H9 (cell line): ENCODE results near the gene BTBD8. TPM values are rescaled to one million over a fixed set of nuclear protein-coding genes. Genes with fewer than 3 reads are reported as not detected.

Source experiments
- DNase-seq: peaks from one replicate; pipeline ENCODE4 v3.0.0-alpha.2; 2017
- H2AFZ ChIP-seq: one replicate; pipeline ENCODE4 v1.6.1; 2013; ENCODE audit warnings: mild to moderate bottlenecking, low read length, control low read depth, moderate library complexity
- H2AK5ac ChIP-seq: 2 replicates; pipeline ENCODE4 v1.6.1; 2013; ENCODE audit warnings: low read length, control low read depth, mixed read lengths; ENCODE audit not compliant: insufficient read length
- H2BK120ac ChIP-seq: one replicate; pipeline ENCODE4 v1.6.1; 2013; ENCODE audit warnings: low read depth, mild to moderate bottlenecking, low read length, control low read depth, inconsistent platforms; ENCODE audit not compliant: poor library complexity, severe bottlenecking
- H2BK12ac ChIP-seq: 2 replicates; pipeline ENCODE4 v1.6.1; 2013; ENCODE audit warnings: low read length, control low read depth, mixed read lengths, low read depth; ENCODE audit not compliant: insufficient read length
- H2BK15ac ChIP-seq: 2 replicates; pipeline ENCODE4 v1.6.1; 2013; ENCODE audit warnings: low read depth, low read length, control low read depth
- H2BK20ac ChIP-seq: one replicate; pipeline ENCODE4 v1.6.1; 2013; ENCODE audit warnings: low read depth, mild to moderate bottlenecking, low read length, control low read depth, inconsistent platforms; ENCODE audit not compliant: poor library complexity, severe bottlenecking
- H2BK5ac ChIP-seq: 2 replicates; pipeline ENCODE4 v1.6.1; 2013; ENCODE audit warnings: low read length, control low read depth, mixed read lengths; ENCODE audit not compliant: insufficient read length
- H3K14ac ChIP-seq: 2 replicates; pipeline ENCODE4 v1.6.1; 2013; ENCODE audit warnings: low read length, control low read depth; ENCODE audit not compliant: insufficient read depth
- H3K18ac ChIP-seq: 2 replicates; pipeline ENCODE4 v1.6.1; 2013; ENCODE audit warnings: low read depth, mild to moderate bottlenecking, mixed read lengths, low read length, control low read depth; ENCODE audit not compliant: insufficient read length
- H3K23ac ChIP-seq: 2 replicates; pipeline ENCODE4 v1.6.1; 2013; ENCODE audit warnings: low read length, control low read depth, mixed read lengths, low read depth; ENCODE audit not compliant: insufficient read length
- H3K23me2 ChIP-seq: 2 replicates; pipeline ENCODE4 v1.6.1; 2013; ENCODE audit warnings: low read depth, mild to moderate bottlenecking, mixed read lengths, low read length, control low read depth; ENCODE audit not compliant: insufficient read length, poor library complexity, severe bottlenecking
- H3K27ac ChIP-seq: 2 replicates; pipeline ENCODE4 v1.5.1; 2013; ENCODE audit warnings: low read length, control low read depth, mixed read lengths, low read depth; ENCODE audit not compliant: insufficient read length
- H3K27me3 ChIP-seq: 2 replicates; pipeline ENCODE4 v1.6.1; 2013; ENCODE audit warnings: low read length, control low read depth, inconsistent platforms; ENCODE audit not compliant: insufficient read depth
- H3K4ac ChIP-seq: 2 replicates; pipeline ENCODE4 v1.6.1; 2013; ENCODE audit warnings: low read depth, mild to moderate bottlenecking, control low read depth, inconsistent platforms, low read length, moderate library complexity
- H3K4me1 ChIP-seq: 2 replicates; pipeline ENCODE4 v1.6.1; 2013; ENCODE audit warnings: low read length, control low read depth, inconsistent platforms; ENCODE audit not compliant: insufficient read depth
- H3K4me2 ChIP-seq: 2 replicates; pipeline ENCODE4 v1.6.1; 2013; ENCODE audit warnings: low read length, control low read depth, mixed read lengths; ENCODE audit not compliant: insufficient read length, insufficient read depth
- H3K56ac ChIP-seq: 2 replicates; pipeline ENCODE4 v1.6.1; 2013; ENCODE audit warnings: low read depth, mild to moderate bottlenecking, mixed read lengths, low read length, control low read depth; ENCODE audit not compliant: insufficient read length
- H3K79me1 ChIP-seq: 2 replicates; pipeline ENCODE4 v1.6.1; 2013; ENCODE audit warnings: low read depth, mild to moderate bottlenecking, moderate library complexity, low read length, control low read depth, inconsistent platforms; ENCODE audit not compliant: insufficient read depth, poor library complexity, severe bottlenecking
- H3K79me2 ChIP-seq: 2 replicates; pipeline ENCODE4 v1.6.1; 2013; ENCODE audit warnings: low read length, control low read depth, inconsistent platforms; ENCODE audit not compliant: insufficient read depth
- H3K9ac ChIP-seq: 2 replicates; pipeline ENCODE4 v1.6.1; 2013; ENCODE audit warnings: low read length, control low read depth, mixed read lengths; ENCODE audit not compliant: insufficient read length; ENCODE audit errors: extremely low read depth
- H3K9me3 ChIP-seq: one replicate; pipeline ENCODE4 v1.6.1; 2013; ENCODE audit warnings: low read depth, low read length, inconsistent platforms; ENCODE audit not compliant: control insufficient read depth
- H3T11ph ChIP-seq: one replicate; pipeline ENCODE4 v1.6.1; 2013; ENCODE audit warnings: mild to moderate bottlenecking, low read length, control low read depth, inconsistent platforms
- H4K20me1 ChIP-seq: one replicate; pipeline ENCODE4 v1.6.1; 2013; ENCODE audit not compliant: control insufficient read depth, insufficient read length, insufficient read depth
- H4K5ac ChIP-seq: 2 replicates; pipeline ENCODE4 v1.6.1; 2013; ENCODE audit warnings: low read depth, mild to moderate bottlenecking, mixed read lengths, low read length, control low read depth; ENCODE audit not compliant: insufficient read length
- H4K8ac ChIP-seq: replicated peaks from 2 replicates; pipeline ENCODE4 v1.6.1; 2013; ENCODE audit warnings: low read length, control low read depth, mixed read lengths, low read depth; ENCODE audit not compliant: insufficient read length
- H4K91ac ChIP-seq: 2 replicates; pipeline ENCODE4 v1.6.1; 2013; ENCODE audit warnings: low read depth, mild to moderate bottlenecking, moderate library complexity, mixed read lengths, low read length, control low read depth; ENCODE audit not compliant: insufficient read length
- H3K27ac Mint-ChIP-seq, 3 experiments: 2 replicates in 2 of 3; 3 replicates in 1 of 3; pipeline ENCODE4 v1.8.0; 2020 to 2021; ENCODE audit warnings: mixed read lengths in 3 of 3, mild to moderate bottlenecking in 1 of 3, moderate library complexity in 1 of 3
- H3K27me3 Mint-ChIP-seq: 2 replicates; pipeline ENCODE4 v1.8.0; 2021; ENCODE audit warnings: low read depth, mild to moderate bottlenecking, moderate library complexity, mixed read lengths
- H3K36me3 Mint-ChIP-seq, 3 experiments: 2 replicates in 2 of 3; 3 replicates in 1 of 3; pipeline ENCODE4 v1.8.0; 2020 to 2021; ENCODE audit warnings: low read depth in 3 of 3, mixed read lengths in 3 of 3; ENCODE audit not compliant: insufficient read depth in 1 of 3
- H3K4me1 Mint-ChIP-seq, 2 experiments: 2 replicates each; pipeline ENCODE4 v1.8.0; 2020; ENCODE audit warnings: mixed read lengths in 2 of 2
- H3K4me3 Mint-ChIP-seq, 2 experiments: 2 replicates in 1 of 2; 3 replicates in 1 of 2; pipeline ENCODE4 v1.8.0; 2020 to 2021; ENCODE audit warnings: mild to moderate bottlenecking in 2 of 2, mixed read lengths in 2 of 2, moderate library complexity in 1 of 2
- H3K9me3 Mint-ChIP-seq, 2 experiments: 2 replicates in 1 of 2; 3 replicates in 1 of 2; pipeline ENCODE4 v1.8.0; 2020; ENCODE audit warnings: mild to moderate bottlenecking in 2 of 2, mixed read lengths in 2 of 2, moderate library complexity in 1 of 2
- CTCF ChIP-seq: fragments of 200-600 bp; sonication (generic); conservative IDR thresholded peaks from 3 replicates; pipeline ENCODE4 v1.8.0; 2021; ENCODE audit warnings: antibody characterized with exemption, mild to moderate bottlenecking
- whole genome bisulfite sequencing: extraction: QIAGEN DNeasy Blood & Tissue Kit; methylation state at CpG from one replicate; pipeline ENCODE4 v1.1.7; 2013; ENCODE audit warnings: missing lambda C conversion rate, low lambda C conversion rate, mixed read lengths; ENCODE audit not compliant: insufficient read length; ENCODE audit errors: extremely low coverage; 5-methylcytosine and 5-hydroxymethylcytosine counted together
- total RNA-seq: library from RNA; stranded (reverse); gene quantifications from 2 replicates; pipeline ENCODE4 v1.2.1, GENCODE V29; 2021

BTBD8 gene
- total RNA-seq, 1 experiment from 2014 or later, result 1.4 TPM

DNA sequence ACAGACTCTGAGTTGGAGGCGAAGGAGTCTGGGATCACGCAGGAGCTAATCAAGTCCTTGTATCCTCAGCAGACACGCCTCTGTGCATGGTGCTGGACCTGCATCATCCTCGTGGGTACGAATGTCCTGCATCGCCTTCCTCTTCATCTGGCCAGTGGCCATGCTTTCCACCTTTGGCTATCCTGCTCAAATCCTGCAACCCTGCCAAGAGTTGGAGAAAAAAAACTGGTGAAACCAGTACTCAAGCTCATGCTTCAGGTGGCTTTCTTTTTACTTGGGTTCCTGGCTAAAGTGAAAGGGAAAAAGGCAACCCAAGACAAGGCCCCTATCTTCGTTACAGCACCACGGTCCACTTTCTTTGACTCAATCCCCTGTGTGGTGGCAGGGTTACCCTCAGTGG lies 13.8 kb upstream of the BTBD8 start:
- Mint-ChIP-seq H3K36me3 (no peaks in the 10 kb centered on the region), H3K9me3 (peaks cover 0 to 6% of the 10 kb centered on the region in 2 experiments; a peak in 1 of 5 replicates), H3K27ac (no peak overlapping the region), H3K4me3 (no peak overlapping the region), H3K27me3 (no peaks in the 10 kb centered on the region), H3K4me1 (peaks cover 5 to 8% of the 10 kb centered on the region in 2 experiments)
- no peaks in the 10 kb centered on the region for H3K27me3 ChIP-seq
- H3K9me3 ChIP-seq, result no peaks in the 10 kb centered on the region
- no peak for TF ChIP-seq CTCF
- H4K91ac ChIP-seq, result no peak overlapping the region
- H2BK5ac ChIP-seq, result no peak overlapping the region
- H3K4me2 ChIP-seq, result no peak overlapping the region
- no peak overlapping the region for H3K56ac ChIP-seq
- H2BK20ac ChIP-seq, result no peak overlapping the region
- H3K79me1 ChIP-seq, result no peaks in the 10 kb centered on the region
- no peak overlapping the region for H3K27ac ChIP-seq
- H3T11ph ChIP-seq, result no peak overlapping the region
- H3K4ac ChIP-seq, result no peak overlapping the region
- H2BK12ac ChIP-seq, result no peak overlapping the region
- no peaks in the 10 kb centered on the region for H3K4me1 ChIP-seq
- WGBS, result no CpG with 5 or more reads among the region's 8 CpGs
- no peaks in the 10 kb centered on the region for H3K23me2 ChIP-seq
- H4K5ac ChIP-seq, result no peak overlapping the region
- no peak overlapping the region for H2BK15ac ChIP-seq
- H4K8ac ChIP-seq, result no peak overlapping the region
- H3K9ac ChIP-seq, result no peak overlapping the region
- H2BK120ac ChIP-seq, result no peak overlapping the region
- no peak overlapping the region for H3K14ac ChIP-seq
- no peaks in the 10 kb centered on the region for H4K20me1 ChIP-seq
- no peaks in the 10 kb centered on the region for H3K79me2 ChIP-seq
- DNase-seq, result no peak
- H2AK5ac ChIP-seq, result no peak overlapping the region
- H3K18ac ChIP-seq, result no peak overlapping the region
- no peak overlapping the region for H2AFZ ChIP-seq
- no peak overlapping the region for H3K23ac ChIP-seq
